HG03575 (cell line): Measurements from ENCODE around the gene TSPEAR.

ENCODE experiments used
- ATAC-seq: cut with Tn5 transposase; IDR thresholded peaks from one replicate; pipeline ENCODE4 v1.9.1; 2021; ENCODE audit not compliant: unreplicated experiment, insufficient number of reproducible peaks, low FRiP score; ENCODE audit errors: extremely low read depth

TSPEAR gene

DNA sequence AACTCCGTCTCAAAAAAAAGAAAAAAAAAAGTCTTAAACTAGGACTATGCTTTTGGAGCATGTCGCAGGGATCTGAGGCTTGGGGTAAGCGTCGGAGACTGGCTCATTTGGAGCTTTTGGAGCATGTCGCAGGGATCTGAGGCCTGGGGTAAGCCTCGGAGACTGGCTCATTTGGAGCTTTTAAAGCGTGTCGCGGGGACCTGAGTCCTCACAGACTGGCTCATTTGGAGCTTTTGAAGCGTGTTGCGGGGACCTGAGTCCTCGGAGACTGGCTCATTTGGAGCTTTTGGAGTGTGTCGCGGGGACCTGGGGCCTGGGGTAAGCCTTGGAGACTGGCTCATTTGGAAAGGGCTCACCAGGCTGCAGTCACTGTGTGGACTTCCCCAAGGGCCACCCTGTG is 13.6 kb upstream of the TSPEAR start:
- no peak for ATAC-seq

DNA sequence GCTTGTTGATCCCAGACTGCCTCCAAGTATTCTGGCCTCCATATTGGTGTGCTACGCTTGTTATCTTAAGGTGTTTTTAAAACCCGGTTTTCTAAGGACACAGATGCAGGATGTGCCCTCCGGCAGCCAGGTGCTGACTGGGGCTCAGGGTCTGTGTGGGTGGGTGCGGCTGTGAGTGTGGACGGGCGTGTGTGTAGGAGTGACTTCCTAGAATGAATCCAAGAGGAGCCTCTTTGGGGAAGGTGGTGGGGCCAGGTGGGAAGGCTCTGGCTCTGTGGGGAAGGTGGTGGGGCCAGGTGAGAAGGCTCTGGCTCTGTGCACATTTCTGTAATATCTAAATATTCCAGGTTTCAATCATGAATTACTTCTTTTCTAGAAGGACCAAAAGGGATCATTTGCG is 12.8 kb upstream of the TSPEAR start:
- ATAC-seq = no peak

DNA sequence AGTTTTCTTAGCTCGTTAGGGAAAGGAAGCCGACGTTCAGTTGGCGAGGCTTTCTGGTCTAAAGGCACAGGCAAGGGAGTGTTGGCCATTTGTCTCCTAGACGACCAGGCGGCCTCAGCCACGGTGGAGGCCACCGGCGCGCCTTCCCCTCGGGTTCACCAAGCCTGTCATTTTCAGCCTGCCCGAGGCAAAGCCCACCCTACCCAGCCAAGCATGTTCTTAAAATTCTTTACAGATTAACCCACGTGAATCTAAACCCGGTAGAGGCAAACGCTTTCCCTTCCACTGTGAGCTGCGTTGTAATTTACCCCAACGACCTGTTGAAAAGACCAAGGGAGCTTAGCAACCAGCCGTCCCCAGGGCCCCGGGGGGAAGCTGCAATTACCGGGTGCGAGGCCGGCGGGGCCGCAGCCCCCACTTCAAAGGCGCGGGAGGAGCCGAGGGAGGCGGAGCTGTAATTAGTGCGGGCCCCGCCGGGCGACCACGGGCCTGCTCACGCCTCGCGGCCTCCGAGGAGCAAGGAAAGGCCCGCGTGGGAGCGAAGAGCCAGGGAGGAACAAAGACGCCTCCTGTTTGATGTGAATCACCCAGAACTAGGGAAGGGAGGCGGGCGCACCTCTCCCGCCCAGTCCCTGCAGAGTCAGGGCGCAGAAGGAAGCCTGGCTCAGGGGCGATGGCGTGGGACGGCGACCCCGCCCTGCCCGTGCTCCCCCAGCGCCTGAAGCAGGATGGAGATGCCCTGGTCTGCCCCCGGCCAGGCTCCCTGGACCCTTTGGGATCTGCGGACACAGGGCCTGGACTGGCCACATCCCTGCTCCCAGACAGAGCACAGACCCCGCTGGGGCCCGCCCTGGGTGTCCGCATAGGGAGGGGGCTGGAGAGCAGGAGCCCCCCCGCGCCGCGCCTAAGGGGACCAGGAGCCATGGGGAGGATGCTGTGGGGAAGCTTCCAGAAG is 12.1 kb upstream of the TSPEAR start:
- ATAC-seq = no peak

DNA sequence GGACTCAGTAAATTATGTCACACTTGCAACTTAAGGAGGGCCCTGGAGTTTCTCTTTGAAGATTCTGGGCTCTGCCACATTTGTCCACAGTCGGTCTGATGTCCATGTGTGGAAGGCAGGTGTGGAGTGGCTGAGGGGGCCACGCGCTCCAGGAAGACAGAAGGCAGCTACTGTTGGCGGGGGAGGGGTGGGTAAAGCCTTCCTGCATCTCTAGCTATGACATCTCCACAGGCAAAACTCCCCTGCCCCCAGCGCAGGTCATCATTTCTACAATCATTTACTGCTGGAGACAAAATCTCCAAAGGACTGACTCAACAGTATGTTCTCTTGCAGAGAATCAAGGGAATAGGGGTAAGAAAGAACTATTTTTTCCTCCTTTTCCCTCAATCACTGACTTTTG is 11.4 kb upstream of the TSPEAR start:
- no peak for ATAC-seq

DNA sequence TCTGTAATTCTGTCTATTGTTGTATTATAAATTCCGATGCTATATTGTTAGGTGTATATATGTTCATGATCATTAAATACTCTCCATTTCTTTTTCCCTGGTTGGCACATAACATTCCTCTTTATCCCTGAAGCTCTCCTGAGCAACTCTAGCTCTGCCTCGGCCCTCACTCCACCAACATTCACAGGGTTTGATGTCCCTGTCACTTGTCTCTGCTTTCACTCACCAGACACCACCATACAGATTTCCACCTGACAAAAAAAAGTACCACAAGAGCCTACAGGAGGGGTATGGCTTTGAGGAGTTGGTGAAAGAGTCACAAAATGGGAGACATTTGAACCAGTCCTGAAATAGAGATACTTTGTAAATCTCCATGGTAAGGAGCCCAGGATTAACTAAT is 8.8 kb upstream of the TSPEAR start:
- no peak for ATAC-seq

DNA sequence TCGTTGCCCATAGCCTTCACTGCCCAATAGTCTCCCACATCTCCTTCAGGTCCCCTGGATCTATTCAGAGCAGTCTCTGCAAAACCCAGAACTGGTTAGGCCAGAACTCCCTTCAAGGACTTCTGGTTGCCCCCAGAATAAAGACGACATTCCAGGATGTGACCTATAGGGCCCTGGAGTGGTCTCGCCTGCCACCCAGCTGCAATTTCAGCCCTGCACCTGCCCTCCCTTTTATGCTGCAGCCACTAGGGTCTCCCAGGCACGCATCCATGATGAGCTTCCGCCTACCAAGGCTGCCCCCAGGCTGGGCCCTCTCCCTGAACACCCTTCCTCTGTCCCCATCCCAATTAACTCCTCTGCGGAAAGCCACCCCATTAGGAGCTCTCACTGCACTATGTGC is 7.2 kb upstream of the TSPEAR start:
- no peak for ATAC-seq

DNA sequence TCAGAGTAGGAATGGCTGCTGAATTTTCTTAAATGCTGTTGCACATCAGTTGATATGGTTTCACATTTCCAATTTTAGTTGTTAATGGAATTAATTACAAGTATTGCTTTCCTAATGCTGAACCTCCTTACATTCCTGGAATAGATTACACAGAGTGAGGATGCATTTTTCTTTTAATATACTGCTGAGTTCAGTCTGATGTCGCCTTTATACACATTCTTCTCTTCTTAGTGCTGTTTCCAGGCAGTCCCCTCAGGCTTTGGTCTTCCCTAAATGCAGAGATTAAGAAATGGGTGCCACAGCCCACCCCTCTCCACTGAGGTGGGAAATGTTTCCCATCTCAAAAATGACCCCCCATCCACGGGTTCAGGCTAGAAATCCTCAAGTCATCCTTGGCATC is 6.7 kb upstream of the TSPEAR start:
- ATAC-seq = no peak

DNA sequence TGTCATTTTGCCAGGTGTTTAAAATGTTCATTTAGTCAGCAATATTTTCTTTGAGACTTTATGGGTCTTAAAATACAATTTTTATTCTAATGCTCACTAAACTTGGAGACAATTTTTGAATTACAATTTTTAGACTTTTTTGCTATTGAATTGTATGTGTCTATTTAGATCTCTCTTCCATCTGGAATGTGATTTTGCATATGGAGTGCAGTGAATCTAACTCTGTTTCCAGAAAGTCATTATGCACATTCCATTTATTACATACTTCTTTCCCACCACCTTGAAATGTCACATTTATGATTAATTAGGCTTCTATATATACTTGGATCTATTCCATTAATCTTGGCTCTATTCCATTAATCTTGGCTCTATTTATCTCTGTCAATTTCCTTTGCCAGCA is 5.6 kb upstream of the TSPEAR start:
- no peak for ATAC-seq

DNA sequence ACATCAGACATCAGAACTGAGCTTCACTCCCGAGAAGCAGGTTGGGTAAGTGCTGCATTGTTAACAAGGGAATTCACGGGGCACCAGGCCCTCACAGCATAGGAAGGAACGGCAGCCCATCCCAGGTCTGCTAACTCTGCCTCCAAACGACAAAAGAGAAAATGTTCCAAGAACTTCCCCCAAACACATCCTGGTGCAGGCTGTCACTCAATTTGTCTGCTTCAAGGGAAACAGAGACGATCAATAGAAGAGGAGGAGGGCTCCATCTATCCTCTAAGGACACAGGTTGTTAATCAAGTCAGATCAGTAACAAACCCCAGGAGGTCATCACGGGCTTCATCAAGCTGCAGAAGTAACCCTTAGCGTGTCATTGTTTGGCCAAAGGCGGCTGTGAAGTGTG is 3.5 kb upstream of the TSPEAR start:
- no peak for ATAC-seq

DNA sequence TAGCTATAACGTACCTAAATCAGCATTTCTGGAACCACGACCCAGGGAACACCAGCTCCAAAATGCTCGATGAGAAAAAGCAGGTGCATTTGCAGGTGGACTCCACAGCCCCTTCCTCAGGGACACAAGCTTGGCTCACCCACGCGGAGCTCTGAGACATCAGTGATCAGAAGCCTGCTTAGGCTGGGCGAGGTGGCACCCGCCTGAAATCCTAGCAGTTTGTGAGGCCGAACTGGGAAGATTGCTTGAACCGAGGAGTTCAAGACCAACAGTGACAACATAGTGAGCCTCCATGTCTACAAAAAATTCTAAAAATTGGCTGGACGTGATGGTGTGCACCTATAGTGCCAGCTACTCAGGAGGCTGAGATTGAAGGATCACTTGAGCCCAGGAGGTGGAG is 2.5 kb upstream of the TSPEAR start:
- no peak for ATAC-seq

DNA sequence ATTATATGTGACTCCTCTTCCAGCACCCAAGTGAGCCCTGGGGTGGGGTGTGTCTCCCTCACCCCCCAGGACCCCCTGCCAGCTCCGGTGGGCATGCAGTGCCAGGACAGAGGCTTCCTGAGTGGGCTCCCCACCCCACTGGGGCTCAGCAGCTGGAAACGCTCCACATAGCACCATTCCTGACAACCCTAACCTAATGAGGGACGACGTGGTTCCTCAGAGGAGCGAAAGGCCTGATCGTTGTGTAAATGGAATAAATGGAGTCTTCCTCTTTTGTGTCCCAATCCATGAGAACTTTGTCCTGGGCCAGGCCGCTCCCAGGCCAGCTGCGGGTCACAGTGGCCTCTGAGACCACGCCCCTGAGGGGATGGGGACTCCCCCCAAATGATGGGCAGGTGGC is 1.8 kb upstream of the TSPEAR start:
- ATAC-seq = no peak

DNA sequence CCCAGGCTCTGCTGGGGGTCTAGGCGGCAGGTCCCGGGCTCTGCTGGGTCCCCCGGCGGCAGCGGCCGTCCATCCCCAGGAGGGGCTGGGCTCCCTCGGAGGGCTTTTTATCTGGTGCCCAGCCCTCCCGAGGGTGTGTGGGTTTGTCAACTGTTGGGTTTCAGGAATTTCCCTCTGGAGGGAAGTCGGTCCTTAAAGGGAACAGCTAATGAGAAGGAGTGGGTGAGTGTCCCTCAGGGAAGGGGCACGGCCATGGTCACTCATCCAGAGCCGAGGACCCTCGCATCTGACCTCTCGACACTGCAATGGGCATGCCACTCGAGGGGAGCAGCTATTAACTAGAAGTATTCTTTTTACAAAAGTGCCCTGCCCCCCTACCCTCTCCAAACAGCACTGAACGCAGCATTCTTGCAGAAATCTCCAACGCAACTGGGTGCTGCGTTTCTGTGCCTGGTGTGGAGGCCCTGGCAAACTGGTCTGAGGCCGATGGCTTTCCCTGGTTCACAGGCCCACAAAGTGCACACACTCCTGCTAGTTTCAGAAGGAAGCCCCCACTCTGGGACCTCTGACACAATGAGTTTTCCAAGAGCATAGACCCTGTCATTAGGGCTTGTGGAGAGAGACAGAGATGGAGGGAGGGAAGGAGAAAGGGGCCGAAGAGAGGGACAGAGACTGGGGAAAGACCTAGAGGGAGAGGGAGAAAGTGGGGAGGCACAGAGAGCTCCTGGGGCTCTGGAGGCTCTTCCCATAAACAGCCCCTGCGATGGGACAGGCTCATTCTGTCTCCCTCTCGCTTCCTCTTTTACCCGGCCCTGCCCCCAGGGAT is 1.0 kb upstream of the TSPEAR start:
- ATAC-seq = no peak

DNA sequence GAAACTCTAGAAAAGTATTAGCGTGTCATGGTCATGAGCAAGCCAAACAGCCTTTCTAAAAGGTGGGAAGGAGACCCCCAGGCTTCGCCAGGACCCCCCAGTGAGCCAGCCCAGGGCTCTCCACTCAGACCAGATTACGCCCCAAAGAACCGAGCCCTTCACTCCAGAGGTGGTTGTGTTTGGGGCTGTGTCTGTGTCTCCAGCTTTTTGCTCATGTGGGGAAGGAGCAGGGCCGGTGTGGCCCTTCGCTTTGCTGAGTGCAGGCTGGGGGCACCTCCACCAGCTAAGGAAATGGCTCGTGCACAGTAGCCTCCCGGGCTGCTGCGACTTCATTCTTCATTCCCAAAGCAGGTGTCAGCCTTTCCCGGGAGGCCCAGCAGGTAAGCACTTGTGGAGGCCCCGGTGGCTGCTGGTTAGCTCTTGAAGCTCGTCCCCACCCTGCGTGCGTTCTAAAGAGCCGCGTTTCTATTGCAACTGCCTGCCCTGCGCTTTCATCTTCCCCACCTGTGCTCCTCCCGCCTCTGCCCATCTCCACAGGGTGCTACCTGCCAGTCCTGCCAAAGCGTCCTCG is 531 bp downstream of the TSPEAR start:
- no peak for ATAC-seq

DNA sequence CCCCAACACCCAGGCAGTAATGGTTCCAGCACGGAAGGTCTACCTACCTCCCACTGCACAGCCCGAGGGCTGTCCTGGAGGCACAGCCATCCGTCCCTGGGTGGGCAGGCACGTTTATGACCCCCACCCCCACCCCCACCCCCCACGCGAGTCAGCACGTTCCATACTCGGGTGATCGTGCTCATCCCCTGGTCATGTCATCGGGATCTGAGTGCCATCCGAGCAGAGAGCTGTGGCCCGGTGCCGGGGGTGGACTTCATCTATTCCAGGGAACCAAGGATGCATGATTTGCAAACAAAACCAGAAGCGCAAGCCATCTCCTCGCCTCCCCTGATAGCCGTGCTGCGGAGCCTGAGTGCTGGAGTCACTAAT is 1.1 kb downstream of the TSPEAR start:
- no peak for ATAC-seq

DNA sequence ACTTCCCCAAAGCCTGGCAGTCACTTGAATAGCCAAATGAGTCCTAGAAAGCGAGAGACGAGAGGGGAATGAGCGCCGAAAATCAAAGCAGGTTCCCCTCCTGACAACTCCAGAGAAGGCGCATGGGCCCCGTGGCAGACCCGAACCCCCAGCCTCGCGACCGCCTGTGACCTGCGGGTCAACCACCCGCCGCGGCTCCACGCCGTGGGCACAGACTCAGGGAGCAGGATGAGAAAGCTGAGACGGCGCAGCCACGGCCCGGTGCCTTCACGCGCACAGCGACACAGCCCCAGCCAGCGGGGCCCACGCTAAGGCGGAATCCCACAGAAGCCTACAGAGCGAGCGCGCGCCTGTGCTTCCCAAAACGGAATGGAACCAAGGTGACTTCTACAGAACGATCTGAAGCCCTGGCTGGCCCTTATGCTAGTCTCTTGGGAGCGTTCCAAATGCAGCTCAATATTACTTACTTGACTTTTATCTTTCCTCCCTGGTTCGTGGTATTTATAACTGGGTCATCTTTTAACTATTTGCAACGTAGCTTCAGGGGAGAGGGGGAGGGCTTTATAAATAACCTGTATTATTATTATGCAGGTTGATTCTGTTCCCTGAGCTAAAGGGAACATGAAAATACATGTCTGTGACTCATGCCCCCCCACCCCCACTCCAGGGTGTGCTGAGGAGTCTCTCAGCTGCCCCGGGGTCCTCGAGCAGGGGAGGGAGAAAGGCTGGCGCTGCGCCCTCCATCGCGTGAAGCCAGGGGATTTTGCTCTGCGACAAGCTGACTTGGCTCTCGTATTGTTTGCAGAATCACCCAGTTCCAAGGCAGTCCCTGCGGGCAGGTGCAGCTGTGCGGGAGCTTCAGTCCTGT is 1.7 kb downstream of the TSPEAR start:
- no peak for ATAC-seq

DNA sequence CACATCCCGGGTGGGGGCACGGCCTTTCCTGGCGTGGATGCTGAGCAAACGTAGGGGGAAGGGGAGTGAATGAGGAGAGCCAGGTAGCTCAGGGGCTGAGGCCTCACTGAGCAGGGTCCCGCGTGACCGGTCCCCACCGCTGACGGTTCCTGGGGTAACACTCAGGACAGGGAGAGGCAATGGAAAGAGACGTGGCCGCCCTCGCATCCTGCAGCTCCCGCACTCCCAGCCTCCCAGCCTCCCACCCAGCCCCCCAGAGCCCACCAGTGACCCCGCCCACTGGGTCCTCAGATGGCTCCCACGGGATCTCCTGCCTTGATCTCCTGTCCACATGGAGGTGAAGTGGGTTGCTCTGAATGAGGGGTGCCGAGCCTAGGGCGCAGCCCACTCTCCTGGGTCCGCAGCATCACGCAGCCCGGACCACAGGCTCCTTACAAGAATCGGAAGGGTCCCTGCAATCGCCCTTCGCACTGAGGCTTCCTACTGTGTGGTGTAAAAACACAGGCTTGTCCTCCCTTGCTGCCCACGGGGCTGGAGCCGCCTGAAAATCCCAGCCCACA is 2.4 kb downstream of the TSPEAR start:
- no peak for ATAC-seq

DNA sequence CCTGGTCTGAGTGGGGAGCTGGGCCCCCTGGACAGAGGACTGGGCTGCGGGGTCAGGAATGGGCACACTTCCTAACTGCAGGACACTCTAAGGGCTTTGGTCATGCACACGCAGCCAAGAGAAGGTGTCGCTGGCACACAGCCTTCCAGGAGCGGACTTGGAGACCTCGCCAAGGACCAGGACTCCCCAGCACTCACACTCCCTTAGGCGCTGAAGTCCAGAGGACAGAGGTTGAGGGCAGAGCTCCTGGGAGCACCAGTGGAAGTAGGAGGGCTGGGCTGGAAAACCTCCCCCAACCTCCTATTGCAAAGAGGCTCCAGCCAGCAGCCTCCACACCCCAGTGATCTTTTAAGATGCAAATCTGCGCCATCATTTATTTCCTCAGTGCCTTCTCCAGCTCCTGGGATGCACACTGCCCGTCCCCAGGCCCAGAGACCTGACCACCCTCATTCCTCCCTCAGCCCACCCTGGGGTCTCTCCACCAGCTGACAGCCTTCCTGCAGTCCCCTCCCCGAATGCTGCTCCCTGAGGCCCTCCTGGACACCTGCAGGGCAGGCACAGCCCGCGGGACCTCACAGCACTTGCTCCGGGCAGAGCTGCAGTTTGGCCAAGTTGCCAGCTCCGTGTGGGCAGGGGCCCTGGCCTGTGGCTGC is 3.0 kb downstream of the TSPEAR start:
- no peak for ATAC-seq
